ENCODE measurements around the gene CDS2.

GRCh38 chr20:5187122-5187521 is 60.3 kb downstream of the CDS2 start:
- no peak for TF ChIP-seq YY1 (IDR thresholded peaks at IDR 0.05; ENCODE audit: insufficient read depth, insufficient read length)
- no peak for TF ChIP-seq ZNF274 (IDR thresholded peaks at IDR 0.05; ENCODE audit: low read depth, low read length)

All from NT2/D1 (cell line).